ENCODE data around the gene NDST1. TPM values are rescaled to one million over a fixed set of nuclear protein-coding genes. Genes with fewer than 3 reads are reported as not detected.

NDST1 gene
- total and polyA plus RNA-seq, 10 of the 15 experiments (the other 5 are each of a cell fraction or from before 2014, with no cell fraction given), result 0.20 to 53.5 (median 12.9) TPM

DNA sequence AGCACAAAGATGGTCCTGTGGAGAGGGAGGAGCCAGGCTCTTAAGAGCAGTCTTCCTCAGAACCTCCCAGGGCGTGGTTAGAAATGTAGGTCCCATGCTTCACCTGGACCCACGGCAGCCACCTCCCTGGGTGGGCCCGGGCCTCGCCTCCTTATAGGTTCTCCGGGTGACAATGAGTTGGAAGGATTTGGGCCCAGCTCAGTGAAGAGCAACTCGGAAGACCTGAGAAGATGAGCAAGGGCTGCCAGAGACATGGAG lies 26.3 kb upstream of the NDST1 start (continued):
- TF ChIP-seq NFYB (IDR thresholded peaks at IDR 0.05; ENCODE audit: insufficient read depth, low read depth, low read length) (no peak), ATF7 (IDR thresholded peaks at IDR 0.05; ENCODE audit: low read depth) (no peak), SMC3 (IDR thresholded peaks at IDR 0.05; ENCODE audit: borderline replicate concordance, low read length) (no peak), CBX3 (IDR thresholded peaks at IDR 0.05; ENCODE audit: borderline replicate concordance, low read depth) (no peak), STAT3 (IDR thresholded peaks at IDR 0.05; ENCODE audit: low read depth, low read length) (no peak), GATAD2B (conservative IDR thresholded peaks at IDR 0.05; ENCODE audit: low read depth) (no peak), CHD1 (IDR thresholded peaks at IDR 0.05; ENCODE audit: low read depth, low read length) (no peak), JUND (IDR thresholded peaks at IDR 0.05; ENCODE audit: low read depth, low read length) (no peak)
- TF ChIP-seq, protein P1, sequence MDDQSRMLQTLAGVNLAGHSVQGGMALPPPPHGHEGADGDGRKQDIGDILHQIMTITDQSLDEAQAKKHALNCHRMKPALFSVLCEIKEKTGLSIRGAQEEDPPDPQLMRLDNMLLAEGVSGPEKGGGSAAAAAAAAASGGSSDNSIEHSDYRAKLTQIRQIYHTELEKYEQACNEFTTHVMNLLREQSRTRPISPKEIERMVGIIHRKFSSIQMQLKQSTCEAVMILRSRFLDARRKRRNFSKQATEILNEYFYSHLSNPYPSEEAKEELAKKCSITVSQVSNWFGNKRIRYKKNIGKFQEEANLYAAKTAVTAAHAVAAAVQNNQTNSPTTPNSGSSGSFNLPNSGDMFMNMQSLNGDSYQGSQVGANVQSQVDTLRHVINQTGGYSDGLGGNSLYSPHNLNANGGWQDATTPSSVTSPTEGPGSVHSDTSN (IDR thresholded peaks at IDR 0.05; ENCODE audit: insufficient replicate concordance, low read depth, low read length), result no peak

GRCh38 chr5:150481972-150482406 lies 25.9 kb upstream of the NDST1 start:
- ATAC-seq (no peak), FAIRE-seq (no peak), DNase-seq (ENCODE audit: low read depth, low spot score) (no peak)
- in situ Hi-C loops (cut with MboI), result no loop called here
- no peak overlapping the region for H3K4me3 ChIP-seq
- H3K36me3 ChIP-seq (ENCODE audit: control insufficient read depth in 2 of 2, insufficient read depth in 2 of 2, low read length in 1 of 2), result no peaks in the 10 kb centered on the region
- ChIA-PET RAD21 (ENCODE audit: unreplicated experiment) (no interaction called here), POLR2A (interaction anchor here (1.0 kb wide), 1 partner anchor 9 kb away, joined by 3 read pairs; no protein-coding TSS in a partner anchor), CTCF (interaction anchor here (2.5 kb wide), 1 partner anchor 21 kb away, joined by 8 read pairs; no protein-coding TSS in a partner anchor), SMC1A (ENCODE audit: uncharacterized antibody, unreplicated experiment) (interaction anchor here (1.3 to 1.6 kb wide), 2 partner anchors 11 to 21 kb away, joined by 3 to 6 read pairs; no protein-coding TSS in a partner anchor)
- H2AFZ ChIP-seq (ENCODE audit: control insufficient read depth, low read depth, low read length), result no peak overlapping the region
- H3K27me3 ChIP-seq (replicated peaks in 1 of 2; ENCODE audit: control insufficient read depth in 2 of 2, insufficient read depth in 2 of 2, low read length in 1 of 2), result no peaks in the 10 kb centered on the region
- H4K20me1 ChIP-seq (ENCODE audit: control insufficient read depth, insufficient read depth), result no peaks in the 10 kb centered on the region
- no peak overlapping the region for H3K27ac ChIP-seq (ENCODE audit: control insufficient read depth, insufficient read depth)
- intact Hi-C loops (cut with micrococcal nuclease; ENCODE audit: unreplicated experiment), result loop anchor here (10.0 kb wide), 1 partner anchor 303 kb away; no protein-coding TSS in a partner anchor
- no peak overlapping the region for H3K9ac ChIP-seq (ENCODE audit: control insufficient read depth, insufficient read depth, low read length)
- H3K9me3 ChIP-seq (replicated peaks; ENCODE audit: control insufficient read depth, insufficient read depth, low read length), result no peaks in the 10 kb centered on the region
- 32% methylated on average over 6 of the region's 6 CpGs for WGBS (ENCODE audit: insufficient coverage, insufficient replicate concordance, low lambda C conversion rate, missing lambda C conversion rate)
- H3K79me2 ChIP-seq (ENCODE audit: control insufficient read depth, insufficient read depth, low read length), result peaks cover 12% of the 10 kb centered on the region
- peaks cover 22% of the 10 kb centered on the region for H3K4me1 ChIP-seq (ENCODE audit: control insufficient read depth, insufficient read depth, low read length)
- BruUV-seq (replicated peaks), result no TSS peak
- no peak overlapping the region for H3K4me2 ChIP-seq (ENCODE audit: control insufficient read depth, insufficient read depth)
- TF ChIP-seq MEF2B (IDR thresholded peaks at IDR 0.05; ENCODE audit: partially characterized antibody, poor library complexity, severe bottlenecking) (no peak), CHD1 (IDR thresholded peaks at IDR 0.05; ENCODE audit: low read depth, low read length) (no peak), ZBTB40 (IDR thresholded peaks at IDR 0.05; ENCODE audit: borderline replicate concordance) (no peak), ZBTB4 (CRISPR knock-in tag; IDR thresholded peaks at IDR 0.05) (no peak), USF2 (IDR thresholded peaks at IDR 0.05; ENCODE audit: borderline replicate concordance, low read depth, low read length) (no peak), NFIC (IDR thresholded peaks at IDR 0.05; ENCODE audit: low read depth, low read length) (no peak)

Data from GM12878 (cell line).